Naive B cell (primary cell): ENCODE results near the gene FRMPD2. TPM values are rescaled to one million over a fixed set of nuclear protein-coding genes. Genes with fewer than 3 reads are reported as not detected.
A peak's percentile ranks its signal among the peaks of the same experiment; 100 is the strongest.

Experiments
- ATAC-seq, 2 donors: fragments of 150-1000 bp; cut with Tn5 transposase; 2 replicates each; pipeline ENCODE4 v1.10.0; 2021; ENCODE audit warnings: low read depth in 2 of 2, mild to moderate bottlenecking in 2 of 2, moderate library complexity in 2 of 2
- DNase-seq: peaks from one replicate; pipeline ENCODE4 v3.0.0; 2022
- H3K27ac Mint-ChIP-seq, 6 donors: one replicate each; pipeline ENCODE4 v1.8.0; 2020 to 2022; ENCODE audit warnings: mild to moderate bottlenecking in 6 of 6, mixed read lengths in 6 of 6, moderate library complexity in 5 of 6, inconsistent platforms in 2 of 6
- H3K27me3 Mint-ChIP-seq, 3 donors: one replicate each; pipeline ENCODE4 v1.8.0; 2021 to 2022; ENCODE audit warnings: mixed read lengths in 3 of 3, mild to moderate bottlenecking in 1 of 3
- H3K36me3 Mint-ChIP-seq, 2 donors: one replicate each; pipeline ENCODE4 v1.8.0; 2020 to 2022; ENCODE audit warnings: mixed read lengths in 2 of 2, inconsistent platforms in 1 of 2, mild to moderate bottlenecking in 1 of 2
- H3K4me1 Mint-ChIP-seq, 3 donors: one replicate each; pipeline ENCODE4 v1.8.0; 2020 to 2022; ENCODE audit warnings: mixed read lengths in 3 of 3, inconsistent platforms in 1 of 3, mild to moderate bottlenecking in 1 of 3, moderate library complexity in 1 of 3
- H3K4me3 Mint-ChIP-seq, 8 donors: one replicate each; pipeline ENCODE4 v1.8.0; 2020 to 2022; ENCODE audit warnings: mild to moderate bottlenecking in 8 of 8, mixed read lengths in 8 of 8, moderate library complexity in 8 of 8, inconsistent platforms in 2 of 8
- H3K9me3 Mint-ChIP-seq, 7 donors: one replicate each; pipeline ENCODE4 v1.8.0; 2020 to 2022; ENCODE audit warnings: mixed read lengths in 7 of 7, mild to moderate bottlenecking in 5 of 7, inconsistent platforms in 2 of 7, moderate library complexity in 1 of 7
- polyA plus RNA-seq, 6 donors: library from polyadenylated mRNA; unstranded; fragments of 300-500 nt; fragmentation: Illumina TruSeq; gene quantifications; one replicate each; pipeline ENCODE4 v1.2.3, GENCODE V29; 2021; ENCODE audit warnings: low read depth in 6 of 6

FRMPD2 gene
- polyA plus RNA-seq, 6 donors from 2014 or later, result not detected

DNA sequence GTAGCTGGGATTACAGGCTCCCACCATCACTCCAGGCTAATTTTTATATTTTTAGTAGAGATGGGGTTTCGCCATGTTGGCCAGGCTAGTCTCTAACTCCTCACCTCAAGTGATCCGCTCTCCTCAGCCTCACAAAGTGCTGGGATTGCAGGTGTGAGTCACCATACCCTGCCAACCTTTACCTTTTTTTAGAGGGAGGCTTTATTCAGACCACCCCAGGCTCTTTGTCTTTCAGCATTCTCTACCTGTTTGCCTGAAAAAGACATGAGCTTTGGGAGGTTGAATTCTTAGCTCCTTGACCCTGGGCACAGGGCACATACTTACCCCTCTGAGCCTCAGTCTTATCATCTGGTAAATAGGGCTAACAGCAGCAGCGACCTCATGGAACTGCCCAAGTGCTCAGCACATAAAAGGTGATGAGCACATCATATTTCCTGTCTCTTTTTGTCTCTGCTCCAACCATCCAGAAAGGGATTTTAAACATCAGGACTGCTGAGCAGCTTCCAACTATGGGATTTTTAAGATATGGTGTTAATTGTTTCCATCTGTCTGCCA, 17.0 kb downstream of the FRMPD2 start:
- Mint-ChIP-seq H3K27ac (no peak overlapping the region), H3K36me3 (no peaks in the 10 kb centered on the region), H3K27me3 (peaks cover 32 to 49% (median 39%) of the 10 kb centered on the region in 3 donors), H3K4me1 (no peaks in the 10 kb centered on the region), H3K9me3 (peaks cover 0 to 8% (median 3%) of the 10 kb centered on the region in 7 donors), H3K4me3 (no peak overlapping the region)
- ATAC-seq, result no peak
- DNase-seq, result no peak

DNA sequence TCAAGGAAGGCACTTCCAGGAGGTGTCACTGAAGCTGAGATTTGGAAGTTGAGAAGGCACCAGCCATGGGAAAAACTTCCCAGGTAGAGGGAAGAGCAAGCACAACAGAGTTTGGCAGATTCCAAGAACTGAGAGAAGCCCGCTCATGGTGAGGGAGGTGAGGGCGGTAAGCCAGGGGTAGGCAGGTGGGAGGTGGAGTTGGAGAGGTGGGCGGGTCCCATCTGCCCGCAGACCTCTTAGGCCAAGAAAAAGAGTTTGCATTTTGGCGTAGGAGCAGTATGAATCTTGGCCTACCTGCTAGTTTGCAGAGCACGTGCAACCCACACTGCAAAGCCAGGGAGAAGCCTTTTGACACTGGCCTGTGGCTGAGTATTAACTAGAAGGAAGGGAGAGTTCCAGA, 18.8 kb downstream of the FRMPD2 start:
- ATAC-seq (no peak), DNase-seq (no peak)
- Mint-ChIP-seq H3K27me3 (peaks cover 31 to 47% (median 33%) of the 10 kb centered on the region in 3 donors), H3K9me3 (peaks cover 0 to 6% (median 3%) of the 10 kb centered on the region in 7 donors), H3K27ac (no peak overlapping the region), H3K4me3 (no peak overlapping the region), H3K4me1 (no peaks in the 10 kb centered on the region), H3K36me3 (no peaks in the 10 kb centered on the region)

DNA sequence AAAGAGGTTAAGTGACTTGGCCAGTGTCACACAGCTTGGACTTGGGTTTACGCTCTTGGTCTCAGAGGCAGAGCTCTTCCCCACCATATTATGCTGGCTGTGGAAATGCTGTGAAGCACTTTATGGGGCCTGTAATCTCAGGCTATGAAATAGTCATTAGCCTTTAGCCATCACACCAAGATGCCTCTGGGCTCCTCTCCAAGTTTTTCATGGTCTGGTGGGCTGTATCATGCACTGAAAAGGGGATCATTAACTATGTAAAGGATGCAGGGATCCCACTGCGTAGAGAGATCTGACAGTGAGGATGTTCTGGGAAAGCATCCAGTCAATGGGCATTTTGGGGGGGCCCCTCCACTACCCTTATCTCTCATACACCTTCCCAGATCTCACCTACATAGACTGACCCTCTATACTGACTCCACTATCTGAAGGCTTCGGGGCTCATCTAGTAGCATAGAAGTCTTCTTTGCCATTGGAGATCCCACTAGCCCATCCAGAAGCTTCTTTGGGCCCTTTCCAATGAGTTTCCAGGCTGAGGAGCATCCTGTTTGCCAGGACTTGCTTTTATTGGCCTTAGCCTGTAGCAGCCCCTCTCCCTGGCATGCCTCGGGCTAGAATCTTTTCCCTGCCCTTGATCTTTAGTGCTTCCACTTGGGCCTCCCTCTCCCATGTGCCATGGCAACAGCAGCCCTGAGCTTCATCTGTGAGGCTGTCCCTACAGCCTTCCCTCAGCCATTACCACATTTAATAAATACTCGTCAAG, 19.6 kb downstream of the FRMPD2 start:
- Mint-ChIP-seq H3K27ac (no peak overlapping the region), H3K9me3 (peaks cover 0 to 3% (median 0%) of the 10 kb centered on the region in 7 donors), H3K4me1 (no peaks in the 10 kb centered on the region), H3K4me3 (no peak overlapping the region), H3K36me3 (no peaks in the 10 kb centered on the region), H3K27me3 (peaks cover 24 to 40% (median 28%) of the 10 kb centered on the region in 3 donors)
- ATAC-seq, result no peak
- DNase-seq, result no peak

- peaks cover 0 to 3% (median 0%) of the 10 kb centered on the region in 7 donors for H3K9me3 Mint-ChIP-seq
- no peaks in the 10 kb centered on the region for H3K4me1 Mint-ChIP-seq
- H3K27ac Mint-ChIP-seq, result no peak overlapping the region
- no peak for DNase-seq
- no peak overlapping the region for H3K4me3 Mint-ChIP-seq
- ATAC-seq, result no peak
- H3K27me3 Mint-ChIP-seq, result peaks cover 22 to 32% (median 28%) of the 10 kb centered on the region in 3 donors
- no peaks in the 10 kb centered on the region for H3K36me3 Mint-ChIP-seq
Measured at GRCh38 chr10:48253970-48254657, 20.4 kb downstream of the FRMPD2 start.

DNA sequence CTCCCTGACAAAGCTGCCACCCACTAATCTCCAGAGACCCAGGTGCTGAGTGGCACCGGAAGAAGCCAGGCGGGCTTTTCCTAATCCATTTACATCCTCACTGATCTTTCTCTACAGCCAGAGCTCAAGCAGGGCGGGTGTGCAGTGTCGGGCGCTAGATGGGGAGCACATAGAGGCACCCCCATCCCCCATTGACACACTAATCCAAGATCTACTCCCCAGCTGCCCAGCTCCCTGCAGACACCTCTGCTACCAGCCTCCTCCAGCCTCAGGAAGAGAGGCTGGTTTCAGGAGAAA, 22.2 kb downstream of the FRMPD2 start:
- Mint-ChIP-seq H3K27ac (no peak overlapping the region), H3K4me3 (no peak overlapping the region), H3K27me3 (peaks cover 11 to 23% (median 21%) of the 10 kb centered on the region in 3 donors), H3K9me3 (no peaks in the 10 kb centered on the region), H3K4me1 (no peaks in the 10 kb centered on the region), H3K36me3 (no peaks in the 10 kb centered on the region)
- no peak for DNase-seq
- no peak for ATAC-seq

DNA sequence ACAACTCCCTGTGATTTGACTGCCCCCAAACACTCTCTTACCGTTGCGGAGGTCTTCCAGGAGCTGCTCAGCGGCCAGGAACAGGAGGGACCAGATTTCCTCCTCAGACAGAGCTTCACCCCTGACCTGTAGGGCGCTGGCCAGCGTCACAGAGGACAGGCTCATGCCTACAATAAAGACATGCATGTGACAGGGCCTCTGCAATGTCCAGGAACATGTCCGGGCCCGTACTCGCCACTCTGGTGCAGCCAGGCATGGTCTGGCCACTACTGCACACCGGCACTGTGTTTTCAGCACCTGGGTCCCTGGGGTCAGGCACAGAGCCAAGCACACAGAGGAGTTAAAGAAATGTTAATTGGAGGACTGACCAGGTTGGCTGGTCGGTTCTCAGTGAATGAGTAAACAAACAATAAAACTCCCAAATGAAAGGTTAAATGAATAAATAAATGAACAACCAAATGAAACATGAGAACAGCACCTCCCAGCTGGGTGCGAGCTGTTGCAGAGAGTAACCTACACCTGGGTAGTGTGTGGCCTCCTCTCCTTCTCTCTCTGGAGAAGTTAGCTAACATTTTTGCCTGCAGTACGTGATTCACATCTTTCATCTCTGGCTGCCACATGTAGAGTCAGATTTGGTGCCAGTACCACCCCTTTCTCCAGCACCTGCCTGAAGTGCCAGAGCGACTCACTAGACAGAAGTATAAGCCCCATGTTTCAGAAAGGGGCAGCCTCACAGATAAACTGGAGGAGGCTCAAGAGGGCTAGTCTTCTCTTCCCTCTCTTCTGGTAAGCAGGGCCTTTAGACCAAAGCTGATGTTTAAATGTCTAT, 22.8 kb downstream of the FRMPD2 start:
- H3K27ac Mint-ChIP-seq, result no peak overlapping the region

GRCh38 chr10:48251152-48251524, 23.4 kb downstream of the FRMPD2 start:
- H3K4me1 Mint-ChIP-seq, result no peaks in the 10 kb centered on the region
- H3K27ac Mint-ChIP-seq, result no peak overlapping the region
- no peaks in the 10 kb centered on the region for H3K9me3 Mint-ChIP-seq
- H3K27me3 Mint-ChIP-seq, result peaks cover 11 to 21% (median 18%) of the 10 kb centered on the region in 3 donors
- no peak overlapping the region for H3K4me3 Mint-ChIP-seq
- no peaks in the 10 kb centered on the region for H3K36me3 Mint-ChIP-seq
- no peak for DNase-seq
- no peak for ATAC-seq

More for the DNA sequence above, 22.8 kb downstream of the FRMPD2 start:
- H3K4me3 Mint-ChIP-seq, result no peak overlapping the region
- H3K27me3 Mint-ChIP-seq, result peaks cover 11 to 21% (median 21%) of the 10 kb centered on the region in 3 donors
- ATAC-seq (no peak), DNase-seq (no peak)
- no peaks in the 10 kb centered on the region for H3K9me3 Mint-ChIP-seq
- no peaks in the 10 kb centered on the region for H3K4me1 Mint-ChIP-seq
- no peaks in the 10 kb centered on the region for H3K36me3 Mint-ChIP-seq

GRCh38 chr10:48249763-48250351, 24.6 kb downstream of the FRMPD2 start:
- no peaks in the 10 kb centered on the region for H3K36me3 Mint-ChIP-seq
- no peak overlapping the region for H3K4me3 Mint-ChIP-seq
- ATAC-seq (no peak), DNase-seq (no peak)
- H3K4me1 Mint-ChIP-seq, result no peaks in the 10 kb centered on the region
- no peaks in the 10 kb centered on the region for H3K9me3 Mint-ChIP-seq
- no peak overlapping the region for H3K27ac Mint-ChIP-seq
- peaks cover under 1 to 11% (median 10%) of the 10 kb centered on the region in 3 donors for H3K27me3 Mint-ChIP-seq

GRCh38 chr10:48249004-48249762, 25.3 kb downstream of the FRMPD2 start:
- H3K4me1 Mint-ChIP-seq, result no peaks in the 10 kb centered on the region
- H3K27ac Mint-ChIP-seq, result no peak overlapping the region
- no peaks in the 10 kb centered on the region for H3K36me3 Mint-ChIP-seq
- H3K4me3 Mint-ChIP-seq, result no peak overlapping the region
- peaks cover 0 to 10% (median 10%) of the 10 kb centered on the region in 3 donors for H3K27me3 Mint-ChIP-seq
- H3K9me3 Mint-ChIP-seq, result no peaks in the 10 kb centered on the region
- no peak for ATAC-seq
- no peak for DNase-seq

- H3K27ac Mint-ChIP-seq, result no peak overlapping the region
- H3K4me1 Mint-ChIP-seq, result no peaks in the 10 kb centered on the region
- H3K4me3 Mint-ChIP-seq, result no peak overlapping the region
- ATAC-seq, result no peak
- H3K9me3 Mint-ChIP-seq, result no peaks in the 10 kb centered on the region
- H3K27me3 Mint-ChIP-seq, result peaks cover 1 to 12% (median 10%) of the 10 kb centered on the region in 3 donors
- no peak for DNase-seq
- no peaks in the 10 kb centered on the region for H3K36me3 Mint-ChIP-seq
Measured at GRCh38 chr10:48248462-48248861, 26.0 kb downstream of the FRMPD2 start.

- Mint-ChIP-seq H3K27ac (no peak overlapping the region), H3K9me3 (no peaks in the 10 kb centered on the region), H3K27me3 (peaks cover 7 to 16% (median 9%) of the 10 kb centered on the region in 3 donors), H3K4me3 (peak overlapping the region in 1 of 8 donors; percentile 52), H3K4me1 (no peaks in the 10 kb centered on the region), H3K36me3 (no peaks in the 10 kb centered on the region)
- DNase-seq, result no peak
- ATAC-seq, result no peak
Measured at GRCh38 chr10:48247680-48248079, 26.8 kb downstream of the FRMPD2 start.

GRCh38 chr10:48246501-48246900, 28.0 kb downstream of the FRMPD2 start:
- no peak overlapping the region for H3K4me3 Mint-ChIP-seq
- no peaks in the 10 kb centered on the region for H3K9me3 Mint-ChIP-seq
- H3K4me1 Mint-ChIP-seq, result no peaks in the 10 kb centered on the region
- no peaks in the 10 kb centered on the region for H3K36me3 Mint-ChIP-seq
- ATAC-seq, result no peak
- H3K27me3 Mint-ChIP-seq, result peaks cover 0 to 10% (median 10%) of the 10 kb centered on the region in 3 donors
- H3K27ac Mint-ChIP-seq, result no peak overlapping the region
- DNase-seq, result no peak
